Iris pigment epithelial cell (primary cell): Measurements from ENCODE around the gene FSTL5.

Source experiments
- DNase-seq: peaks from one replicate; pipeline ENCODE4 v3.0.0-alpha.2; 2011; ENCODE audit warnings: low read depth

Gene FSTL5

GRCh38 chr4:161704653-161705052 lies 459.1 kb downstream of the FSTL5 start:
- no peak for DNase-seq

GRCh38 chr4:161704040-161704439 lies 459.8 kb downstream of the FSTL5 start:
- no peak for DNase-seq

- DNase-seq = no peak
Observed at GRCh38 chr4:161702287-161702686, 461.5 kb downstream of the FSTL5 start.

- no peak for DNase-seq
Observed at GRCh38 chr4:161696944-161697343, 466.9 kb downstream of the FSTL5 start.

- DNase-seq = no peak
Observed at GRCh38 chr4:161680146-161680545, 483.7 kb downstream of the FSTL5 start.

- no peak for DNase-seq
Observed at GRCh38 chr4:161664740-161665139, 499.1 kb downstream of the FSTL5 start.

- no peak for DNase-seq
Observed at GRCh38 chr4:161663844-161664243, 500.0 kb downstream of the FSTL5 start.

- DNase-seq = no peak
Observed at GRCh38 chr4:161658676-161659075, 505.1 kb downstream of the FSTL5 start.

GRCh38 chr4:161657616-161658015 lies 506.2 kb downstream of the FSTL5 start:
- no peak for DNase-seq

- DNase-seq = no peak
Observed at GRCh38 chr4:161656594-161656993, 507.2 kb downstream of the FSTL5 start.

GRCh38 chr4:161655148-161655547 lies 508.7 kb downstream of the FSTL5 start:
- no peak for DNase-seq

GRCh38 chr4:161653697-161654096 lies 510.1 kb downstream of the FSTL5 start:
- DNase-seq = no peak

GRCh38 chr4:161651586-161651985 lies 512.2 kb downstream of the FSTL5 start:
- DNase-seq = no peak

- no peak for DNase-seq
Observed at GRCh38 chr4:161650812-161651211, 513.0 kb downstream of the FSTL5 start.

- DNase-seq = no peak
Observed at GRCh38 chr4:161647757-161648156, 516.0 kb downstream of the FSTL5 start.

- peak; percentile 6 for DNase-seq
Observed at GRCh38 chr4:161642708-161643107, 521.1 kb downstream of the FSTL5 start.

- DNase-seq = peak; percentile 65
Observed at GRCh38 chr4:161629694-161630441, 533.9 kb downstream of the FSTL5 start.

GRCh38 chr4:161604516-161605300 lies 559.1 kb downstream of the FSTL5 start:
- no peak for DNase-seq

GRCh38 chr4:161601011-161601410 lies 562.8 kb downstream of the FSTL5 start:
- no peak for DNase-seq

- DNase-seq = no peak
Observed at GRCh38 chr4:161595230-161595771, 568.5 kb downstream of the FSTL5 start.

- no peak for DNase-seq
Observed at GRCh38 chr4:161585011-161585410, 578.8 kb downstream of the FSTL5 start.

- no peak for DNase-seq
Observed at GRCh38 chr4:161583549-161583948, 580.3 kb downstream of the FSTL5 start.
